Suprapubic skin (tissue), 4 donors: ENCODE results near the gene PPP1R1C.

ENCODE experiments used
- CTCF ChIP-seq, 2 donors: fragments of 200-600 bp in 1 of 2; fragments of 450-650 bp in 1 of 2; sonication (generic) in 1 of 2; IDR thresholded peaks; one replicate each; pipeline ENCODE4 v1.5.1; 2016 to 2019; ENCODE audit warnings: antibody characterized with exemption in 2 of 2, mild to moderate bottlenecking in 1 of 2, moderate library complexity in 1 of 2
- EP300 ChIP-seq: sonication (generic); formaldehyde crosslinking; IDR thresholded peaks from one replicate; pipeline ENCODE4 v1.6.1; 2017; ENCODE audit warnings: antibody characterized with exemption
- POLR2AphosphoS5 ChIP-seq, 3 donors: sonication (generic); formaldehyde crosslinking; IDR thresholded peaks; one replicate each; pipeline ENCODE4 v1.6.1; 2017; ENCODE audit warnings: antibody characterized with exemption in 3 of 3

DNA sequence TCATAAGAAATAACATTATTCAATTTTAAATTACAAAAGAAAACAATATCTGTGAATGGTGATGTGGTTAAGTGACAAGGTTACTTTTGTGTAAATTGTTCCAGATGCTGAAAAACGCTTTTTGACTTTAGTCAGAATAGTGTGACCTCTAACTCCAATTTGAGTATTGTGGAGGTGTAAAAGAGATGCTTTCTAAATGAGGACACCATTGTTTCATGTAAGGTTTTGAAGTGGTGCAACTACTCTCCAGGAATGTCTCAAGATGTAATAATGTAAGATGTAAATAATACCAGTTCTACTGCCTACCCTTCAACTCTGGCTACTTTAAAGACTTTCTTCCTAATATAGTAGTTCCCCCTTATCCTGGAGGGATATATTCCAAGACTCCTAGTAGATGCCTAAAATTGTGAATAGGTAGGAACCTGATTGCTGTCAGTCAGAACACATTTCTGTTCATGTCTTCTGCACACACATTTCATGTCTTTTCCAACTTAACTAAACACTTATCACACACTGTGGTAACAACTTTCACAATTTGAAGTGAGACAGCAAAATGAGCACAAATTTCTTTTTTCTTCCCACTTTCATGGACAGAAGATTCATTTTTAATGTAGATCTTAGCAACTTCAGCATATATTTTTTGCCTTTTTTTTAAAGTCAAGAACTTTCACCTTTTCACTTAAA lies 39.1 kb upstream of the PPP1R1C start:
- TF ChIP-seq POLR2AphosphoS5 (IDR thresholded peaks at IDR 0.05) (no peak), CTCF (IDR thresholded peaks at IDR 0.05) (no peak), EP300 (no peak)
